ENCODE measurements around the gene UCN2.

UCN2 gene

GRCh38 chr3:48591436-48591835 lies 27.9 kb upstream of the UCN2 start:
- no peak for DNase-seq (ENCODE audit: low spot score)

GRCh38 chr3:48588230-48588629 lies 24.6 kb upstream of the UCN2 start:
- no peak for DNase-seq (ENCODE audit: low spot score)

- no peak for DNase-seq (ENCODE audit: low spot score)
These were observed 24.1 kb upstream of the UCN2 start for GRCh38 chr3:48587686-48588085.

GRCh38 chr3:48585411-48585810 lies 21.8 kb upstream of the UCN2 start:
- no peak for DNase-seq (ENCODE audit: low spot score)

GRCh38 chr3:48584836-48585235 lies 21.3 kb upstream of the UCN2 start:
- DNase-seq (ENCODE audit: low spot score), result no peak

GRCh38 chr3:48581621-48582481 lies 18.3 kb upstream of the UCN2 start:
- DNase-seq (ENCODE audit: low spot score), result no peak

- no peak for DNase-seq (ENCODE audit: low spot score)
These were observed 13.1 kb upstream of the UCN2 start for GRCh38 chr3:48576647-48577046.

GRCh38 chr3:48575366-48575765 lies 11.8 kb upstream of the UCN2 start:
- no peak for DNase-seq (ENCODE audit: low spot score)

- no peak for DNase-seq (ENCODE audit: low spot score)
These were observed 10.5 kb upstream of the UCN2 start for GRCh38 chr3:48573973-48574585.

GRCh38 chr3:48572517-48572916 lies 8.9 kb upstream of the UCN2 start:
- no peak for DNase-seq (ENCODE audit: low spot score)

GRCh38 chr3:48571938-48572337 lies 8.4 kb upstream of the UCN2 start:
- DNase-seq (ENCODE audit: low spot score), result no peak

- DNase-seq (ENCODE audit: low spot score), result no peak
These were observed 6.3 kb upstream of the UCN2 start for GRCh38 chr3:48569808-48570450.

- no peak for DNase-seq (ENCODE audit: low spot score)
These were observed 5.8 kb upstream of the UCN2 start for GRCh38 chr3:48569400-48569799.

GRCh38 chr3:48568476-48568875 lies 4.9 kb upstream of the UCN2 start:
- DNase-seq (ENCODE audit: low spot score), result no peak

- DNase-seq (ENCODE audit: low spot score), result no peak
These were observed 3.9 kb upstream of the UCN2 start for GRCh38 chr3:48567500-48567899.

GRCh38 chr3:48567090-48567489 lies 3.5 kb upstream of the UCN2 start:
- no peak for DNase-seq (ENCODE audit: low spot score)

- DNase-seq (ENCODE audit: low spot score), result no peak
These were observed 2.8 kb upstream of the UCN2 start for GRCh38 chr3:48566401-48566760.

GRCh38 chr3:48565591-48566400 lies 2.2 kb upstream of the UCN2 start:
- no peak for DNase-seq (ENCODE audit: low spot score)

- no peak for DNase-seq (ENCODE audit: low spot score)
These were observed 1.6 kb upstream of the UCN2 start for GRCh38 chr3:48565186-48565585.

- DNase-seq (ENCODE audit: low spot score), result no peak
These were observed 1.1 kb upstream of the UCN2 start for GRCh38 chr3:48564667-48565066.

- peak; percentile 75 for DNase-seq (ENCODE audit: low spot score)
These were observed 441 bp upstream of the UCN2 start for GRCh38 chr3:48564022-48564421.

GRCh38 chr3:48562367-48563095 lies 1.1 kb downstream of the UCN2 start:
- DNase-seq (ENCODE audit: low spot score), result no peak

Data from Ammon's horn (tissue), 1 donor.